Measurements from ENCODE around the gene SFXN4. TPM values are rescaled to one million over a fixed set of nuclear protein-coding genes. Genes with fewer than 3 reads are reported as not detected.

SFXN4 gene
- total RNA-seq, 1 experiment from 2014 or later = 67.0 TPM

DNA sequence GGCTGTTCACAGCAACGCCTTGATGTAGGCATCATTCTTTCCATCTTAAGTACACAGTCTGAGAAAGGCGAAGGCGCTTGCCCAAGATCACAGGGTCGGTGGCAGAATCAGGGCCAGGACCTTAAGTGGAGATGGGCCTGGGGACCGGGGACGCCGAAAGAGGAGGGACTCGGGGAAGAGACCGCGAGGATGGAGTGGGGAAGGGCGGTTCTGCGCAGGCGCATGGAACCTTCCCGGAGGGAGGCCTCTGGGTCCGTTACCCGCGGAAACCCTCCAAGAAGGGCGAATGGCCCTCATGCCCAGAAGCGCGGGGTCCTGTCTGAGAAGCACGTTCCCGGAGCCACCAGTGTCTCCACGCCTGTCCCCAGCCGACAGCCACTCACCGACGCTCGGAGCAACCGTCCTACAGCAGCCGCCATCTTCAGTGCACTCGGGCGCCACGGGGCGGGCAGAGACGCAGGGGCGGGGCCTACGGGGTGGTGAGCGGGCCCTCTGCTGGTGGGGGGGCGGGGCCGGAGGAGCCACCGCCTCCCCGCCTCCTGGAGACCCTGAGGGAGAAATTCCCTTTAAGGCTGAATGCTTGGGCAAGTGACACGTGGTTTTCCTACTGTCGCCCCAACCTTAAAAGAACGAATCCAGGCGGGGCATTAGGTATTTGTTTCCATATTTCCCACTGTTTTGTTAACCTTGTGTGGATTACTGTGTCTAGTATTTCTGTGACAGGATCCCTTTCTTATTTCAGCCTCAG, 13.0 kb upstream of the SFXN4 start, which contains the start of gene PRDX3:
Gene PRDX3, minus strand, starts transcription at position 441 of the 748 bp plus-strand sequence. Its CDS starts 22 bp downstream, at position 419.
- ChIA-PET POLR2A (no interaction called here), CTCF (no interaction called here)
- peak; percentile 99 for ATAC-seq
- TSS peak; percentile 91 for BruUV-seq (replicated peaks)
- intact Hi-C loops (cut with micrococcal nuclease; ENCODE audit: unreplicated experiment) (no loop called here), in situ Hi-C loops (cut with HindIII; ENCODE audit: low pct_unique_long_range_greater_than_20kb, low sequenced_read_pairs) (no loop called here)
- Histone ChIP-seq H3K36me3 (ENCODE audit: control insufficient read depth, insufficient read depth, low read length) (peaks cover 22% of the 10 kb centered on the region), H3K9me3 (ENCODE audit: control insufficient read depth, insufficient read depth, low read depth, low read length) (no peaks in the 10 kb centered on the region), H3K4me1 (ENCODE audit: control insufficient read depth, insufficient read depth, low read length) (peaks cover 21% of the 10 kb centered on the region), H3K4me3 (ENCODE audit: low read depth in 2 of 2, low read length in 2 of 2) (peak within 1 kb of the TSS; percentile 71 to 100), H3K27me3 (ENCODE audit: control insufficient read depth, insufficient read depth, low read length) (no peaks in the 10 kb centered on the region), H3K27ac (ENCODE audit: low read length) (peak within 1 kb of the TSS; percentile 94)
- TF ChIP-seq, protein P1, sequence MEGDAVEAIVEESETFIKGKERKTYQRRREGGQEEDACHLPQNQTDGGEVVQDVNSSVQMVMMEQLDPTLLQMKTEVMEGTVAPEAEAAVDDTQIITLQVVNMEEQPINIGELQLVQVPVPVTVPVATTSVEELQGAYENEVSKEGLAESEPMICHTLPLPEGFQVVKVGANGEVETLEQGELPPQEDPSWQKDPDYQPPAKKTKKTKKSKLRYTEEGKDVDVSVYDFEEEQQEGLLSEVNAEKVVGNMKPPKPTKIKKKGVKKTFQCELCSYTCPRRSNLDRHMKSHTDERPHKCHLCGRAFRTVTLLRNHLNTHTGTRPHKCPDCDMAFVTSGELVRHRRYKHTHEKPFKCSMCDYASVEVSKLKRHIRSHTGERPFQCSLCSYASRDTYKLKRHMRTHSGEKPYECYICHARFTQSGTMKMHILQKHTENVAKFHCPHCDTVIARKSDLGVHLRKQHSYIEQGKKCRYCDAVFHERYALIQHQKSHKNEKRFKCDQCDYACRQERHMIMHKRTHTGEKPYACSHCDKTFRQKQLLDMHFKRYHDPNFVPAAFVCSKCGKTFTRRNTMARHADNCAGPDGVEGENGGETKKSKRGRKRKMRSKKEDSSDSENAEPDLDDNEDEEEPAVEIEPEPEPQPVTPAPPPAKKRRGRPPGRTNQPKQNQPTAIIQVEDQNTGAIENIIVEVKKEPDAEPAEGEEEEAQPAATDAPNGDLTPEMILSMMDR (IDR thresholded peaks at IDR 0.05) = no peak
- TF ChIP-seq POLR2AphosphoS5 (IDR thresholded peaks at IDR 0.05; ENCODE audit: low read depth, low read length) (peak; percentile 99), SIN3A (IDR thresholded peaks at IDR 0.05; ENCODE audit: borderline replicate concordance, insufficient read depth, low read depth, low read length) (peak; percentile 94; the same call in 1 of the 2 replicates)
- TF ChIP-seq, protein P2, sequence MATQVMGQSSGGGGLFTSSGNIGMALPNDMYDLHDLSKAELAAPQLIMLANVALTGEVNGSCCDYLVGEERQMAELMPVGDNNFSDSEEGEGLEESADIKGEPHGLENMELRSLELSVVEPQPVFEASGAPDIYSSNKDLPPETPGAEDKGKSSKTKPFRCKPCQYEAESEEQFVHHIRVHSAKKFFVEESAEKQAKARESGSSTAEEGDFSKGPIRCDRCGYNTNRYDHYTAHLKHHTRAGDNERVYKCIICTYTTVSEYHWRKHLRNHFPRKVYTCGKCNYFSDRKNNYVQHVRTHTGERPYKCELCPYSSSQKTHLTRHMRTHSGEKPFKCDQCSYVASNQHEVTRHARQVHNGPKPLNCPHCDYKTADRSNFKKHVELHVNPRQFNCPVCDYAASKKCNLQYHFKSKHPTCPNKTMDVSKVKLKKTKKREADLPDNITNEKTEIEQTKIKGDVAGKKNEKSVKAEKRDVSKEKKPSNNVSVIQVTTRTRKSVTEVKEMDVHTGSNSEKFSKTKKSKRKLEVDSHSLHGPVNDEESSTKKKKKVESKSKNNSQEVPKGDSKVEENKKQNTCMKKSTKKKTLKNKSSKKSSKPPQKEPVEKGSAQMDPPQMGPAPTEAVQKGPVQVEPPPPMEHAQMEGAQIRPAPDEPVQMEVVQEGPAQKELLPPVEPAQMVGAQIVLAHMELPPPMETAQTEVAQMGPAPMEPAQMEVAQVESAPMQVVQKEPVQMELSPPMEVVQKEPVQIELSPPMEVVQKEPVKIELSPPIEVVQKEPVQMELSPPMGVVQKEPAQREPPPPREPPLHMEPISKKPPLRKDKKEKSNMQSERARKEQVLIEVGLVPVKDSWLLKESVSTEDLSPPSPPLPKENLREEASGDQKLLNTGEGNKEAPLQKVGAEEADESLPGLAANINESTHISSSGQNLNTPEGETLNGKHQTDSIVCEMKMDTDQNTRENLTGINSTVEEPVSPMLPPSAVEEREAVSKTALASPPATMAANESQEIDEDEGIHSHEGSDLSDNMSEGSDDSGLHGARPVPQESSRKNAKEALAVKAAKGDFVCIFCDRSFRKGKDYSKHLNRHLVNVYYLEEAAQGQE (IDR thresholded peaks at IDR 0.05; ENCODE audit: insufficient read depth in 1 of 2, low read depth in 2 of 2, low read length in 1 of 2) = peak in 1 of 2 experiments; percentile 13; a peak in 1 of 4 replicates
- DNase-seq (ENCODE audit: low read depth, low spot score) = peak; percentile 61

DNA sequence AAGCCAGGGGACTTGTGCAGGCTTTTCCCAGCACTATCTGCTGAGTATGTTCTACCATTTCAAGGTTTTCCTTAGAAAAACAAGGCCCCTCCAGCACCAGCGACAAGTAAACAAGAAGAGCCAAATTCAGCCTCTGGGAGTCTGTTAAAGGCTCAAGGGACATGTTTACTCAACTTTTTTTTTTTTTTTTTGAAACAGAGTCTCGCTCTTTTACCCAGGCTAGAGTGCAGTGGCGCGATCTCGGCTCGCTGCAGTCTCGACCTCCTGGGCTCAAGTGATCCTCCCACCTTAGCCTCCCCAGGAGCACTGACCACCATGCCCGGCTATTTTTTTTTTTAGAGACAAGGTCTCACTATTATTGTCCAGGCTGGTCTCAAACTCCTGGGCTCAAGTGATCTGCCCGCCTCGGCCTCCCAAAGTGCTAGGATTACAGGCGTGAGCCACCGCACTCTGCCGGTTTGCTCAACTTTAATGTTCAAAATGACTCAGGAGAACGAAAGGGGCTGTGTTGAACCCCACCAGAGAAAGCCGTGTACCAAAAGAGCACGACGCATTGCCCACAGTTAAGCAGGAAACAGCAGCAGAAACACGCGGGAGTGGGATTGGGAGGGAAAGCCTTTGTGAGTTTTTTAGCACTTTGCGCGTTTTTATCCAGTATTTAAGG, 12.3 kb upstream of the SFXN4 start:
- ChIA-PET CTCF (no interaction called here), POLR2A (no interaction called here)
- intact Hi-C loops (cut with micrococcal nuclease; ENCODE audit: unreplicated experiment) = no loop called here
- H3K36me3 ChIP-seq (ENCODE audit: control insufficient read depth, insufficient read depth, low read length) = peaks cover 24% of the 10 kb centered on the region
- no TSS peak for BruUV-seq (replicated peaks)
- in situ Hi-C loops (cut with HindIII; ENCODE audit: low pct_unique_long_range_greater_than_20kb, low sequenced_read_pairs) = no loop called here
- peaks cover 21% of the 10 kb centered on the region for H3K4me1 ChIP-seq (ENCODE audit: control insufficient read depth, insufficient read depth, low read length)
- ATAC-seq (no peak; the same call in 1 of the 2 replicates), DNase-seq (ENCODE audit: low read depth, low spot score) (no peak)
- peak overlapping the region; percentile 71 to 100 for H3K4me3 ChIP-seq (ENCODE audit: low read depth in 2 of 2, low read length in 2 of 2)
- H3K27me3 ChIP-seq (ENCODE audit: control insufficient read depth, insufficient read depth, low read length) = no peaks in the 10 kb centered on the region
- TF ChIP-seq SIN3A (IDR thresholded peaks at IDR 0.05; ENCODE audit: borderline replicate concordance, insufficient read depth, low read depth, low read length) (no peak), TCF7L2 (IDR thresholded peaks at IDR 0.05; ENCODE audit: low read depth, low read length) (no peak), POLR2AphosphoS5 (IDR thresholded peaks at IDR 0.05; ENCODE audit: low read depth, low read length) (no peak)
- TF ChIP-seq, protein P2 (IDR thresholded peaks at IDR 0.05; ENCODE audit: insufficient read depth in 1 of 2, low read depth in 2 of 2, low read length in 1 of 2) = no peak
- TF ChIP-seq, protein P1 (IDR thresholded peaks at IDR 0.05) = no peak
- H3K27ac ChIP-seq (ENCODE audit: low read length) = peak overlapping the region; percentile 94
- no peaks in the 10 kb centered on the region for H3K9me3 ChIP-seq (ENCODE audit: control insufficient read depth, insufficient read depth, low read depth, low read length)

Measured in Panc1 (cell line).